NCI-H526 (cell line): ENCODE measurements around the gene NTF3.

ENCODE experiments used
- DNase-seq, 2 experiments: peaks; one replicate each; lab custom pipeline; 2025; lab: John Stamatoyannopoulos, UW

NTF3 gene

GRCh38 chr12:5432011-5432400 is at the start of gene NTF3:
NTF3 (plus strand) TSS chr12:5432108; CDS start chr12:5432325, 217 bp downstream.
- peak in 1 of 2 experiments; percentile 59 for DNase-seq

- no peak for DNase-seq
Observed at GRCh38 chr12:5384015-5384414, 47.9 kb upstream of the NTF3 start.

- no peak for DNase-seq
Observed at GRCh38 chr12:5388581-5389535, 43.0 kb upstream of the NTF3 start.

GRCh38 chr12:5390174-5390799 is 41.6 kb upstream of the NTF3 start:
- no peak for DNase-seq

- no peak for DNase-seq
Observed at GRCh38 chr12:5391653-5392052, 40.3 kb upstream of the NTF3 start.

- no peak for DNase-seq
Observed at GRCh38 chr12:5392961-5393360, 38.9 kb upstream of the NTF3 start.

GRCh38 chr12:5395443-5396271 is 36.3 kb upstream of the NTF3 start:
- no peak for DNase-seq

GRCh38 chr12:5396541-5396940 is 35.4 kb upstream of the NTF3 start:
- DNase-seq: no peak

- DNase-seq: no peak
Observed at GRCh38 chr12:5399266-5399665, 32.6 kb upstream of the NTF3 start.

GRCh38 chr12:5402009-5402935 is 29.6 kb upstream of the NTF3 start:
- no peak for DNase-seq

- no peak for DNase-seq
Observed at GRCh38 chr12:5403411-5403810, 28.5 kb upstream of the NTF3 start.

- no peak for DNase-seq
Observed at GRCh38 chr12:5407034-5407856, 24.7 kb upstream of the NTF3 start.

GRCh38 chr12:5409619-5410018 is 22.3 kb upstream of the NTF3 start:
- DNase-seq: no peak

- DNase-seq: no peak
Observed at GRCh38 chr12:5416571-5416970, 15.3 kb upstream of the NTF3 start.

- DNase-seq: no peak
Observed at GRCh38 chr12:5417500-5417899, 14.4 kb upstream of the NTF3 start.

- peak in 1 of 2 experiments; percentile 58 for DNase-seq
Observed at GRCh38 chr12:5428332-5429221, 3.3 kb upstream of the NTF3 start.

GRCh38 chr12:5429741-5430557 is 2.0 kb upstream of the NTF3 start:
- DNase-seq: no peak
